AG04450 (cell line): ENCODE data around the gene RACGAP1. TPM values are rescaled to one million over a fixed set of nuclear protein-coding genes. Genes with fewer than 3 reads are reported as not detected.

Experiments
- CTCF ChIA-PET: fragments of 300-600, 350-600 bp; formaldehyde crosslinking; extraction: SDS; loops from one replicate; lab custom pipeline; 2022; ENCODE audit warnings: antibody characterized with exemption, inconsistent platforms; lab: Charles Lee
- POLR2A ChIA-PET: fragments of 350-600 bp; formaldehyde crosslinking; extraction: SDS; loops from one replicate; lab custom pipeline; 2021; ENCODE audit warnings: antibody characterized with exemption, inconsistent platforms; lab: Yijun Ruan, JAX
- DNase-seq: peaks from one replicate; pipeline ENCODE4 v3.0.0-alpha.2; 2011; ENCODE audit warnings: low read depth, low spot score
- H3K27ac ChIP-seq: one replicate; pipeline ENCODE4 v1.5.1; 2012; ENCODE audit warnings: low read depth, low read length, control low read depth
- H3K27me3 ChIP-seq: one replicate; pipeline ENCODE4 v1.6.0; 2012; ENCODE audit warnings: low read length; ENCODE audit not compliant: control insufficient read depth, insufficient read depth
- H3K4me3 ChIP-seq: 2 replicates; pipeline ENCODE4 v1.5.1; 2011; ENCODE audit warnings: mild to moderate bottlenecking, low read depth, low read length, control low read depth
- H3K9me3 ChIP-seq: 2 replicates; pipeline ENCODE4 v1.5.1; 2012; ENCODE audit warnings: low read length; ENCODE audit not compliant: control insufficient read depth, insufficient read depth
- polyA plus RNA-seq: library from polyadenylated mRNA; depleted of rRNA; stranded (reverse); fragments of >200 nt; gene quantifications from 2 replicates; pipeline ENCODE4 v1.2.3, GENCODE V29; 2011
- TF ChIP-seq, protein P1 (sequence below): IDR thresholded peaks from 2 replicates; pipeline ENCODE4 v1.5.1; 2011; ENCODE audit warnings: low read depth, low read length, control low read depth, inconsistent platforms

Gene RACGAP1
- polyA plus RNA-seq, 1 experiment, result 26.2 TPM

DNA sequence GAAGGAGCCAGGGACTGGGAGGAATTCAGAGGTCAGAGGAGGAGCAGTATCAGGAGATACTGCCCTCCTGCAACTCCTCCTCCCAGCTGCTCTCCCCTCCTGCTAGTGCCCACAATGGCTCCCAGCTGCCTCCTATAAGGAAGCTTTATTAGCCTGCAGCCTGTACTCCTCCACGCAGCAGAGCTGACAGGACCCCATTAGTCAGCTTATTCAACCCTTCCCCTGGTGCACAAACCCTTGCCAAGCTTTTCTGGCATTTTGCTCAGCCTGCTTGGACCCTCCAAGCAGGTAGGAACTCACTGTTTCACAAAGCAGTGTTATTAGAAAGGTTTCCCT lies 81.7 kb downstream of the RACGAP1 start:
- ChIA-PET POLR2A (no interaction called here), CTCF (interaction anchor here (1.6 kb wide), 1 partner anchor 10 kb away, joined by 8 read pairs; no protein-coding TSS in a partner anchor)
- Histone ChIP-seq H3K27ac (no peak overlapping the region), H3K27me3 (peaks cover 4% of the 10 kb centered on the region), H3K4me3 (no peak overlapping the region), H3K9me3 (no peaks in the 10 kb centered on the region)
- DNase-seq, result no peak
- TF ChIP-seq, protein P1, sequence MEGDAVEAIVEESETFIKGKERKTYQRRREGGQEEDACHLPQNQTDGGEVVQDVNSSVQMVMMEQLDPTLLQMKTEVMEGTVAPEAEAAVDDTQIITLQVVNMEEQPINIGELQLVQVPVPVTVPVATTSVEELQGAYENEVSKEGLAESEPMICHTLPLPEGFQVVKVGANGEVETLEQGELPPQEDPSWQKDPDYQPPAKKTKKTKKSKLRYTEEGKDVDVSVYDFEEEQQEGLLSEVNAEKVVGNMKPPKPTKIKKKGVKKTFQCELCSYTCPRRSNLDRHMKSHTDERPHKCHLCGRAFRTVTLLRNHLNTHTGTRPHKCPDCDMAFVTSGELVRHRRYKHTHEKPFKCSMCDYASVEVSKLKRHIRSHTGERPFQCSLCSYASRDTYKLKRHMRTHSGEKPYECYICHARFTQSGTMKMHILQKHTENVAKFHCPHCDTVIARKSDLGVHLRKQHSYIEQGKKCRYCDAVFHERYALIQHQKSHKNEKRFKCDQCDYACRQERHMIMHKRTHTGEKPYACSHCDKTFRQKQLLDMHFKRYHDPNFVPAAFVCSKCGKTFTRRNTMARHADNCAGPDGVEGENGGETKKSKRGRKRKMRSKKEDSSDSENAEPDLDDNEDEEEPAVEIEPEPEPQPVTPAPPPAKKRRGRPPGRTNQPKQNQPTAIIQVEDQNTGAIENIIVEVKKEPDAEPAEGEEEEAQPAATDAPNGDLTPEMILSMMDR, result no peak

DNA sequence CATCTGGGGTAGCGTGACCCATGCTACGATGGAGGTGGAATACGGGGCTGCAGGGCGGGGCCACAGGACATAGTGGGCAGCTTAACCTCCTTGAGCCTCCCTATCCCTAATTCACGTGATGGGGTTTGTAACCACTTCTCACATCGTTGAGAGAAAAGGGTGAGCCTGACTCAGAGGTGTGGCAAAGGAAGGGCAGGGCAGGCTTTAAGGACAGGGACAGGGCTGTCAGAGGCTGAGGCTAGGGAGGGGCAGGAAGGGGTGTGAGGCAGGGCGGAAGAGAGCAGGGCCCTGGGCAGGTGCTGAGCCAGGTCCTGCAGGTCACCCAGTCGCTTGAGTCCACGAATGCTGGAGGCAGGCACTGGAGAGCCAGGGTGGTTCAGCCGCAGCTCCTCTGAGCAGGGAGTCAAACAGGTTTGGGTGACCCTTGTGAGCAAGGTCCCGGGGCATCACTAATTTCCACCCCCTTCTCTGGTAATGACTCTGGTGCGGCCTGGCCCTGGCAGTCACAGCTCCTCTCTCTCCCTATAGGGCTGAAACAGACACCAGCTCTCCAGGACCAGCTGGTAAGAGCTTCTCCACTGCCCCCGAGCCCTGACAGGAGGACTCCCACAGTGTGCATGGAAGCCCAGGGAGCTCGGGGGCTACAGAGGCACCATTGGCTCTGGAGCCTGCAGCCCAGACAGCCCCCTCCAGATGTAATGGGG lies 82.2 kb downstream of the RACGAP1 start:
- no peaks in the 10 kb centered on the region for H3K9me3 ChIP-seq
- peaks cover 4% of the 10 kb centered on the region for H3K27me3 ChIP-seq
- POLR2A ChIA-PET, result no interaction called here
- no peak for DNase-seq
- TF ChIP-seq, protein P1, result no peak
- CTCF ChIA-PET, result interaction anchor here (0.8 to 1.6 kb wide), 2 partner anchors 10 to 25 kb away, joined by 8 to 10 read pairs; no protein-coding TSS in a partner anchor
- H3K27ac ChIP-seq, result no peak overlapping the region
- H3K4me3 ChIP-seq, result no peak overlapping the region

DNA sequence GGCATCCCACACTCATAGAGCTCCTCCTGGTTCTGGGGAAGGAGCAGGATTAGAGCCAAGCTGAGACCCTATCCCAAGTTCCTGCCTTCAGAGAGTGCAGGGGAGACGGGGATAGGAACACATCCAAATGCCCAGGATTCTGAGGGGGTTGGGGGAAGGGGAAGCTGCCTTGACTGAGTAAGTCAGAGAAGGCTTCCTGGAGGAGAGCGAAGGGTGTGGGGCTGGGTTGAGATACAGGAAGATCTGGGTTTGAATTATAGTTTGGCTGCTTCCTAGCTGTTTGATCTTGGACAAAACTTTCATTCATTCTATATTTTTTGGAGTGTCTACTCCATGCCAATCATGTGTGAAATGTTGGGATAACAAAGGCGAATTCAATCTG lies 82.8 kb downstream of the RACGAP1 start:
- CTCF ChIA-PET, result interaction anchor here (0.8 to 1.6 kb wide), 2 partner anchors 9 to 26 kb away, joined by 8 to 10 read pairs; no protein-coding TSS in a partner anchor

DNA sequence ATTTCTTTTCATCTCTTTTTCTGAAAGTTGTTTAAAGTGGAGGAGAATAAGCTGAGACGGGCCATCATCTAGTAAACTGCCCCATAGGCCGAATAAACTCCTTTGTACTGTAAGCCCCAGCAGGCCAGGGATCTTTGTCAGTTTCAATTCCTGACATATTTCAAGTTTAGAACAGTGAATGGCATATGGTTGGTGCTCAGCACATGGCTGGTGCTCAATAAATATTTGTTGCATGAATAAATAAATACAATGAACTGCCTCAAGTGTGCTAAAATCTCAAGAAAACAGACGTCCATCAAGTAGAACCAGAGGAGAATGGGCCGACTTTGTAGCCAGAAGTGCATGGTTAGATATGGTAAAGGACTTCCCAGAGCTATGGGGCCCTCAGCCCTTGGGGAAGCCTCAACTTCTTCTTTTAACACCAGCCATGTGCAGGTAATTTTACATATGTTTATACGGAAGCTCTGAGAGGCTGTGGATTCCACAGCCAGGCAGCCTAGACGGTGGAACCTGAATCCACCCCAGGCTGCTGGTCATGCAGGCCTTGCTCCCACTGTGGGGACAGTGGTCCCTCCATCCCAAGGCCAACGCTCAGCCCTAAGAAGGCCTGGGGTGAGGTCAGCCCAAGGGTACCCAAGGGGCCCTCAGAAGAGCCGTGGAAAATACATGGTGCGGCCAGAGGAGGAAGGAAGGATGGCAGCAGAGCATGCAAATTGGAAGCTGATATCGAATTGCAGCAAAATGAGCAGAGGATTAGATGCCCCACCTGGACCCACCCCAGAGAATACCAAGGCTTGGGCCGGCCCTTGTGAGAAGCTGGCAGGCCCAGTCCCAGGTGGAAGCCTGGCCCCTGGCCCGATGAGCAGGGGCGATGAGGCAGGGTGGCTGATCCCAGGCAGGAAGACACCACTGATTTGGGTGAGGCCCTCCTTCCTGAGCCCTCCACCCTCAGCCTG lies 83.5 kb downstream of the RACGAP1 start:
- peaks cover 4% of the 10 kb centered on the region for H3K27me3 ChIP-seq
- CTCF ChIA-PET, result interaction anchor here (1.6 kb wide), 1 partner anchor 9 kb away, joined by 8 read pairs; no protein-coding TSS in a partner anchor
- no peaks in the 10 kb centered on the region for H3K9me3 ChIP-seq
- DNase-seq, result no peak
- POLR2A ChIA-PET, result no interaction called here
- H3K4me3 ChIP-seq, result no peak overlapping the region
- TF ChIP-seq, protein P1, result no peak
- H3K27ac ChIP-seq, result no peak overlapping the region

More for the DNA sequence above, 82.8 kb downstream of the RACGAP1 start:
- H3K27ac ChIP-seq, result no peak overlapping the region
- POLR2A ChIA-PET, result no interaction called here
- DNase-seq, result no peak
- H3K9me3 ChIP-seq, result no peaks in the 10 kb centered on the region
- peaks cover 4% of the 10 kb centered on the region for H3K27me3 ChIP-seq
- no peak overlapping the region for H3K4me3 ChIP-seq
- TF ChIP-seq, protein P1, result no peak
